Measurements from ENCODE around the gene ADAT3.

GRCh38 chr19:1863328-1863637 is 41.9 kb upstream of the ADAT3 start, which contains the start of gene KLF16:
- TF ChIP-seq, protein P1, sequence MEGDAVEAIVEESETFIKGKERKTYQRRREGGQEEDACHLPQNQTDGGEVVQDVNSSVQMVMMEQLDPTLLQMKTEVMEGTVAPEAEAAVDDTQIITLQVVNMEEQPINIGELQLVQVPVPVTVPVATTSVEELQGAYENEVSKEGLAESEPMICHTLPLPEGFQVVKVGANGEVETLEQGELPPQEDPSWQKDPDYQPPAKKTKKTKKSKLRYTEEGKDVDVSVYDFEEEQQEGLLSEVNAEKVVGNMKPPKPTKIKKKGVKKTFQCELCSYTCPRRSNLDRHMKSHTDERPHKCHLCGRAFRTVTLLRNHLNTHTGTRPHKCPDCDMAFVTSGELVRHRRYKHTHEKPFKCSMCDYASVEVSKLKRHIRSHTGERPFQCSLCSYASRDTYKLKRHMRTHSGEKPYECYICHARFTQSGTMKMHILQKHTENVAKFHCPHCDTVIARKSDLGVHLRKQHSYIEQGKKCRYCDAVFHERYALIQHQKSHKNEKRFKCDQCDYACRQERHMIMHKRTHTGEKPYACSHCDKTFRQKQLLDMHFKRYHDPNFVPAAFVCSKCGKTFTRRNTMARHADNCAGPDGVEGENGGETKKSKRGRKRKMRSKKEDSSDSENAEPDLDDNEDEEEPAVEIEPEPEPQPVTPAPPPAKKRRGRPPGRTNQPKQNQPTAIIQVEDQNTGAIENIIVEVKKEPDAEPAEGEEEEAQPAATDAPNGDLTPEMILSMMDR (IDR thresholded peaks at IDR 0.05) = no peak
- TF ChIP-seq POLR2A (IDR thresholded peaks at IDR 0.05) = no peak

All from stomach (tissue), 4 donors.